Prostate gland (tissue), 2 donors: Measurements from ENCODE around the gene RGS11.
A peak's percentile ranks its signal among the peaks of the same experiment; 100 is the strongest.

ENCODE experiments used
- POLR2A ChIP-seq: fragments of 450-650 bp; IDR thresholded peaks from one replicate; pipeline ENCODE4 v1.6.1; 2016; ENCODE audit warnings: antibody characterized with exemption, mild to moderate bottlenecking
- POLR2AphosphoS5 ChIP-seq: sonication (generic); formaldehyde crosslinking; IDR thresholded peaks from one replicate; pipeline ENCODE4 v1.6.1; 2017; ENCODE audit warnings: antibody characterized with exemption
- TF ChIP-seq, protein P1 (sequence below), 4 experiments: fragments of 200-600 bp in 2 of 4; fragments of 450-650 bp in 2 of 4; sonication (generic) in 2 of 4; IDR thresholded peaks; 1 replicate in 3 of 4; 2 replicates in 1 of 4; pipeline ENCODE4 v1.5.1; 2016 to 2019; ENCODE audit warnings: antibody characterized with exemption in 4 of 4, mild to moderate bottlenecking in 2 of 4, moderate library complexity in 2 of 4

DNA sequence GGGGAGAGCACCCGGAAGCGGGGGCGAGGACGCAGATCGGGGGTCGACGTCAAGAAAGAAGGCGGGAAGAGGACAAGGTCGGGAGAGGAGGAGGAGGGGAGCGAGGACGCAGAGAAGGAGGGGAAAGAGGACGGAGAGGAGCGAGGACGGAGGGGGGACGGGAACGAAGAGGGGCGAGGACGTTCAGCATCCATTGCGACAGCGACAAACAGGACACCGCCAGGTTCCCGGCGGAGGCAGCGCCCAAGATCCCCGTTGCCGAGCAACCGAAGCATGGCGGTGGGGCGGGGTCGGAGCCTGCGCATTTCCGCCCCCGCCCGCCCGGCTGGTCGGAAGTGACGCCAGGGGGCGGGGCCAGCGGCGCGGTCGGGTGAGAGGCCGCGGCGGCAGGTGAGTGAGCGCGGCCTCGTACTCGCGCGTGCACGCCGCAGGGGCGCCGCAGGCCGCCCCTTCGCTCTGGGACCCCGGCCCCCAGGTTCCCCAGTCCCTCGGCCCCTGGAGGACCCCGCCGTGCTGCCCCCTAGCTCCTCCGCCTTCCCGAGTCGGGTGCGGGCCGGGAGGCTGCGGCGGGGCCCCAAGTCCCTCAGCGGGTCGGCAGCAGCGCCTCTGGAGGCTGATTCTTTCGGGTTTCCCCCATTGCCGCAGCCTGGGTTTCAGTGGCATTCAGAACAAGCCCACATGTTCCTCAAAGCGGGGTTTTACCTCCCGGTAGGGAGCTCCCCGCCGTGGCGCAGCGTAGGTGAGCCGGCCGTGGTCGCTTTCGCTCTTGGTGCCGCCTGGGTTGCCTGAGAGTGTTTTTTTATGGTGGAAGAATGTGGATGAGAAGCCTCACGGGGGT lies 41.1 kb downstream of the RGS11 start, which contains the start of gene FAM234A:
- TF ChIP-seq POLR2AphosphoS5 (peak; percentile 92), POLR2A (peak; percentile 99)
- TF ChIP-seq, protein P1, sequence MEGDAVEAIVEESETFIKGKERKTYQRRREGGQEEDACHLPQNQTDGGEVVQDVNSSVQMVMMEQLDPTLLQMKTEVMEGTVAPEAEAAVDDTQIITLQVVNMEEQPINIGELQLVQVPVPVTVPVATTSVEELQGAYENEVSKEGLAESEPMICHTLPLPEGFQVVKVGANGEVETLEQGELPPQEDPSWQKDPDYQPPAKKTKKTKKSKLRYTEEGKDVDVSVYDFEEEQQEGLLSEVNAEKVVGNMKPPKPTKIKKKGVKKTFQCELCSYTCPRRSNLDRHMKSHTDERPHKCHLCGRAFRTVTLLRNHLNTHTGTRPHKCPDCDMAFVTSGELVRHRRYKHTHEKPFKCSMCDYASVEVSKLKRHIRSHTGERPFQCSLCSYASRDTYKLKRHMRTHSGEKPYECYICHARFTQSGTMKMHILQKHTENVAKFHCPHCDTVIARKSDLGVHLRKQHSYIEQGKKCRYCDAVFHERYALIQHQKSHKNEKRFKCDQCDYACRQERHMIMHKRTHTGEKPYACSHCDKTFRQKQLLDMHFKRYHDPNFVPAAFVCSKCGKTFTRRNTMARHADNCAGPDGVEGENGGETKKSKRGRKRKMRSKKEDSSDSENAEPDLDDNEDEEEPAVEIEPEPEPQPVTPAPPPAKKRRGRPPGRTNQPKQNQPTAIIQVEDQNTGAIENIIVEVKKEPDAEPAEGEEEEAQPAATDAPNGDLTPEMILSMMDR (IDR thresholded peaks at IDR 0.05): peak in 3 of 4 experiments; percentile 17 to 49 (median 34)
